Liver (tissue), 9 donors: Measurements from ENCODE around the gene BSX. TPM values are rescaled to one million over a fixed set of nuclear protein-coding genes. Genes with fewer than 3 reads are reported as not detected.

Experiments
- DNase-seq: peaks from one replicate; pipeline ENCODE4 v3.0.0-alpha.2; 2017; ENCODE audit warnings: low spot score
- H3K27ac ChIP-seq, 2 donors: one replicate each; pipeline ENCODE4 v1.7.0; 2013; ENCODE audit warnings: inconsistent platforms in 2 of 2, low read length in 2 of 2, control low read depth in 1 of 2, low read depth in 1 of 2, mild to moderate bottlenecking in 1 of 2
- H3K27me3 ChIP-seq, 4 donors: one replicate each; pipeline versions ENCODE4 v1.6.1 to v1.7.0; 2013; ENCODE audit warnings: low read length in 3 of 4, inconsistent platforms in 1 of 4, mild to moderate bottlenecking in 1 of 4, moderate library complexity in 1 of 4; ENCODE audit not compliant: control insufficient read depth in 4 of 4, insufficient read depth in 4 of 4
- H3K36me3 ChIP-seq, 4 donors: one replicate each; pipeline versions ENCODE4 v1.6.1 to v1.7.0; 2013; ENCODE audit warnings: low read length in 3 of 4, mild to moderate bottlenecking in 3 of 4, low read depth in 1 of 4, moderate library complexity in 1 of 4; ENCODE audit not compliant: control insufficient read depth in 4 of 4, insufficient read depth in 3 of 4
- H3K4me1 ChIP-seq, 4 donors: one replicate each; pipeline versions ENCODE4 v1.6.1 to v1.7.0; 2013; ENCODE audit warnings: low read length in 3 of 4, mild to moderate bottlenecking in 3 of 4, moderate library complexity in 1 of 4; ENCODE audit not compliant: control insufficient read depth in 4 of 4, insufficient read depth in 4 of 4
- H3K4me3 ChIP-seq, 3 donors: one replicate each; pipeline versions ENCODE4 v1.6.1 to v1.7.0; 2013; ENCODE audit warnings: low read length in 3 of 3, control low read depth in 1 of 3, low read depth in 1 of 3, mild to moderate bottlenecking in 1 of 3
- H3K9ac ChIP-seq, 2 donors: one replicate each; pipeline ENCODE4 v1.7.0; 2013; ENCODE audit warnings: low read length in 2 of 2, mild to moderate bottlenecking in 2 of 2, moderate library complexity in 2 of 2, control low read depth in 1 of 2, low read depth in 1 of 2
- H3K9me3 ChIP-seq, 4 donors: one replicate each; pipeline versions ENCODE4 v1.6.1 to v1.7.0; 2013; ENCODE audit warnings: low read length in 3 of 4; ENCODE audit not compliant: control insufficient read depth in 4 of 4
- CTCF ChIP-seq: fragments of 150-350 bp; IDR thresholded peaks from 2 replicates; pipeline ENCODE4 v1.5.1; 2017; ENCODE audit warnings: improper control_type of control experiment, low read depth, low read length; ENCODE audit not compliant: missing input control
- EGR1 ChIP-seq, 2 donors: IDR thresholded peaks; 2 replicates each; pipeline ENCODE4 v1.6.1; 2016 to 2018; ENCODE audit warnings: antibody characterized with exemption in 2 of 2, low read depth in 2 of 2
- FOXA2 ChIP-seq: IDR thresholded peaks from 2 replicates; pipeline ENCODE4 v1.6.1; 2016; ENCODE audit warnings: antibody characterized with exemption
- GABPA ChIP-seq, 2 donors: IDR thresholded peaks in 1 of 2; conservative IDR thresholded peaks in 1 of 2; 2 replicates each; pipeline ENCODE4 v1.6.1; 2016; ENCODE audit warnings: antibody characterized with exemption in 2 of 2, mild to moderate bottlenecking in 1 of 2, moderate library complexity in 1 of 2
- HNF4A ChIP-seq, 2 donors: conservative IDR thresholded peaks; 2 replicates each; pipeline ENCODE4 v1.6.1; 2016; ENCODE audit warnings: antibody characterized with exemption in 2 of 2, mild to moderate bottlenecking in 2 of 2
- HNF4G ChIP-seq: IDR thresholded peaks from 2 replicates; pipeline ENCODE4 v1.6.1; 2016; ENCODE audit warnings: antibody characterized with exemption
- JUND ChIP-seq, 2 donors: IDR thresholded peaks; 2 replicates each; pipeline ENCODE4 v1.6.1; 2016; ENCODE audit warnings: antibody characterized with exemption in 2 of 2
- MAX ChIP-seq: IDR thresholded peaks from 2 replicates; pipeline ENCODE4 v1.6.1; 2016; ENCODE audit warnings: antibody characterized with exemption
- RAD21 ChIP-seq, 2 donors: IDR thresholded peaks; 2 replicates each; pipeline ENCODE4 v1.6.1; 2016; ENCODE audit warnings: antibody characterized with exemption in 2 of 2, mild to moderate bottlenecking in 2 of 2
- RXRA ChIP-seq, 2 donors: IDR thresholded peaks; 2 replicates each; pipeline ENCODE4 v1.6.1; 2017 to 2018; ENCODE audit warnings: antibody characterized with exemption in 2 of 2, mild to moderate bottlenecking in 1 of 2
- SP1 ChIP-seq: IDR thresholded peaks from 2 replicates; pipeline ENCODE4 v1.6.1; 2018; ENCODE audit warnings: antibody characterized with exemption, mild to moderate bottlenecking
- TAF1 ChIP-seq: conservative IDR thresholded peaks from 2 replicates; pipeline ENCODE4 v1.6.1; 2016; ENCODE audit warnings: antibody characterized with exemption, mild to moderate bottlenecking
- YY1 ChIP-seq: IDR thresholded peaks from 2 replicates; pipeline ENCODE4 v1.6.1; 2016; ENCODE audit warnings: antibody characterized with exemption, mild to moderate bottlenecking
- ZBTB33 ChIP-seq: IDR thresholded peaks from 2 replicates; pipeline ENCODE4 v1.6.1; 2016; ENCODE audit warnings: antibody characterized with exemption
- whole genome bisulfite sequencing: extraction: QIAGEN DNeasy Blood & Tissue Kit; methylation state at CpG from one replicate; pipeline ENCODE4 v1.1.7; 2013; 5-methylcytosine and 5-hydroxymethylcytosine counted together
- polyA plus RNA-seq, 2 donors: library from polyadenylated mRNA; stranded (reverse) in 1 of 2; unstranded in 1 of 2; fragments of 200-250 nt in 1 of 2; fragments of >200 nt in 1 of 2; fragmentation: Nextera tagmentation in 1 of 2; extraction: Ambion mirVana in 1 of 2; gene quantifications; one replicate each; pipeline versions ENCODE4 v1.2.1 to v1.2.3, GENCODE V29; 2013 to 2015
- total RNA-seq, 2 donors: library from RNA; depleted of rRNA; stranded (reverse); fragments of >200 nt; gene quantifications; one replicate each; pipeline ENCODE4 v1.2.3, GENCODE V29; 2014
- donor health status: healthy.
- donor health status: healthy.
- donor health status: healthy.
- donor health status: healthy.
- donor health status: healthy.

BSX gene
- total and polyA plus RNA-seq, 4 donors: not detected

GRCh38 chr11:122978299-122978620 is 3.4 kb downstream of the BSX start:
- Histone ChIP-seq H3K27ac (no peak overlapping the region), H3K9me3 (no peaks in the 10 kb centered on the region), H3K4me3 (no peak overlapping the region), H3K9ac (no peak overlapping the region), H3K27me3 (peaks cover 9 to 36% (median 28%) of the 10 kb centered on the region in 4 donors), H3K36me3 (no peaks in the 10 kb centered on the region), H3K4me1 (peaks cover 0 to 10% (median 4%) of the 10 kb centered on the region in 4 donors)
- no peak for DNase-seq
- TF ChIP-seq CTCF: no peak
- TF ChIP-seq FOXA2: no peak
- no peak for TF ChIP-seq EGR1 (IDR thresholded peaks at IDR 0.05; ENCODE audit: low read depth in 2 of 2)
- TF ChIP-seq YY1: no peak
- no peak for TF ChIP-seq ZBTB33
- no peak for TF ChIP-seq SP1
- no peak for TF ChIP-seq JUND (IDR thresholded peaks at IDR 0.05)
- TF ChIP-seq RXRA (IDR thresholded peaks at IDR 0.05): no peak
- TF ChIP-seq TAF1: no peak
- no peak for TF ChIP-seq MAX
- no peak for TF ChIP-seq GABPA (IDR thresholded peaks at IDR 0.05 in 1 of 2, conservative IDR thresholded peaks at IDR 0.05 in 1 of 2)
- 12% methylated on average over 7 of the region's 7 CpGs for WGBS

- WGBS: 6% methylated on average over 50 of the region's 50 CpGs
- TF ChIP-seq HNF4G (no peak), ZBTB33 (no peak), MAX (no peak), TAF1 (no peak), JUND (IDR thresholded peaks at IDR 0.05) (no peak), HNF4A (conservative IDR thresholded peaks at IDR 0.05) (no peak), RAD21 (IDR thresholded peaks at IDR 0.05) (no peak)
- no peak for DNase-seq
Observed at GRCh38 chr11:122977470-122978298, 4.0 kb downstream of the BSX start.

More at GRCh38 chr11:122977470-122978298, 4.0 kb downstream of the BSX start:
- no peak overlapping the region for H3K4me3 ChIP-seq
- H3K36me3 ChIP-seq: no peaks in the 10 kb centered on the region
- H3K27me3 ChIP-seq: peaks cover 9 to 36% (median 27%) of the 10 kb centered on the region in 4 donors
- H3K9ac ChIP-seq: no peak overlapping the region
- no peaks in the 10 kb centered on the region for H3K9me3 ChIP-seq
- peaks cover 0 to 10% (median 4%) of the 10 kb centered on the region in 4 donors for H3K4me1 ChIP-seq
- H3K27ac ChIP-seq: no peak overlapping the region
